ENCODE data around the gene GOLGA6L10.
"Not testable (repeated sequence)": the region's sequence is repeated elsewhere in the genome, so short reads cannot be mapped to it uniquely, and the experiment has no call there.

Gene GOLGA6L10

DNA sequence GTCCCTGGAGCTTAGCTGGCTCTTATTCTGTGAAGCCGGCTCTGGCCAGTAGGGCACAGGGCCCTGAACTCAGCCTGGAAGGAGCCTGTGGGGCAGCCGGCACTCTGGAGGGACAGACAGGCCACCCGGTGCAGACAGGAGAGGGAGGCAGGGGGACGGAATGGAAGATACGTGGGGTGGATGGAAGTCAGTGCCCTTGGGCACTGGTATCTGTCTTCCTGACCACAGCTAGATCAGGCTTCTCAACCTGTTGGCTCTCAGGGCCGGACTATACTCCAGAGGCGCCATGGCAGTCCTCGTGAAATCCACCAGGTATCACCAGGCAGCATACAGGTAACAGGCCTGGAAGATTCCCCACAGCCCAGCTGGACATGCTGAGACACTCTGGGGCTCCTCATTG is 10.7 kb downstream of the GOLGA6L10 start:
- not testable (repeated sequence) for DNase-seq

DNA sequence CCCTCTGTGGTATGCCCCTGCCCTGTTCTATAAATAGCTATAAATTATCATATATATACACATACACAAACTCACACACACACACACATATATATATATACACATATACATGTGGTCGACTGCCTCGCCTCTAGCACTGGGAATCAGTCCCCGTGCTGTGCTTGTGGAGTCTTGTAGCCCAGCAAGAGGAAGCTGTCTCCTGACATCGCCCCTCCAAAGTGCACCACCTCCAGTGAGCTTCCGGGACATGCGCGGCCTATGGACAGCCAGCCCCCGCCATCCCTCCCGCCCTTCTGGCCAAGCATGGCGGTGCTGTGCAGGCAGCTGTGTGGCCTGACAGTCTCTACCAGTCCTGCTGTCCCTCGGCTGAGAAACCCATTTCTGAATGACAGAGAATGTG is 11.2 kb downstream of the GOLGA6L10 start:
- not testable (repeated sequence) for DNase-seq

DNA sequence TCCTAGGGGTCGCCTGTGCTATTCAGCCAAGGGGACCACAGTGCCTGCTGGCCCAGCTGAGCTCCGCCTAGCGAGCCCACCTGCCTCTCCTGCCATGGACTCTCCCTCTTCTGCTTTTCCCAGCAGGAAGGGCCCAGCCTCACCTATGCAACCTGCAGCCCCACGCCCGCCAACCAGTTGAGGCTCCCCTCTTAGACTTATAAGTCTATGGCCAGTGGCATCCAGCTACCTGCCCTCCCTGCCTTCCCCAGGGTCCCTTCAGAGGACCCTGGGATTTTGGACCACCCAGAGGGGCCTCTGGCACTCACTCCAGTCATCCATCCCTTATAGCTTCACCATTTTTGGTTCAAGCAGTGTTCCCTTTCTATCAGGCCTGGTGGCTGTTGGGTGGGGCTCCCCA is 12.2 kb downstream of the GOLGA6L10 start:
- DNase-seq = not testable (repeated sequence)

DNA sequence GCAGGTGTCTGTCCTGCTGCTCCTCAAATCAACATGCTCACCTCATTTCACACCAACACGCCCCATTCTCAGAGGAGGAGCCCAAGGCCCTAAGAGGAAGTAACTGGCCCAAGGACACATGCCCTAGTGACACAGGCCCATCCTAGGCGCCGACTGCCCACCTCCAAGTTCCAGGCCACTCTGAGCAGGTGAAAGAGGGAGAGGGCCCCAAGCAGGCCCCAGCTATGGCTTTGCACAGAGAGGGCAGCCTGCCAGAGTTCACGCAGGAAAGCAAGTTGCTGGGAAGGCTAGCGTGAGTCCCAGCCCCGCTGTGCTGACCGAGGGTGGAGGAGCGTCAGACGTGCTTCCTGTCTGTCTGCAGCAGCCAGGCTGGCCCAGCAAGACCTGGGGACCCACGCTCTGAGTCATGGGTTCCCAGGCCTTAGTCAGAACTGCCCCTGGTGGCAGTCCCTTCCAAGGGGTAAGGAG is 13.1 kb downstream of the GOLGA6L10 start:
- not testable (repeated sequence) for DNase-seq

DNA sequence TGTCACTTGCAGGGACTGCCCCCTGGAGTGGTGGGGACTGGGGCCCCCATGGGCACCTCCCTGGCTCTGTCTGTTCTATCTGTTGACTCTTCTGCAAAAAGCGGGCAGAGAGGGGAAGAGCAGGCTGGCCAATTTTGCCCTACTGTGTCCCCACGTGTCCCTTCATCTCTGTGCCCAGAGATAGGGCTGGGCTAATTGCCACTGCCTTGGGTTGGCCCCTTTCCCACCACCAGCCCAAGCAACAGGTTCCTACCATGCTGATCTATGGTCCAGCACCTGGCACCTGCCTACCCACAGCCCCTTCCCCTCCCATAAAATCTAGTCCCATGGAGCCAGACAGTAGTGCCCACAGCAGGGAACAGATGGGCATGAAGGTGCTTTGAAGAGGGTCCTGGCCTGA is 14.3 kb downstream of the GOLGA6L10 start:
- not testable (repeated sequence) for DNase-seq

DNA sequence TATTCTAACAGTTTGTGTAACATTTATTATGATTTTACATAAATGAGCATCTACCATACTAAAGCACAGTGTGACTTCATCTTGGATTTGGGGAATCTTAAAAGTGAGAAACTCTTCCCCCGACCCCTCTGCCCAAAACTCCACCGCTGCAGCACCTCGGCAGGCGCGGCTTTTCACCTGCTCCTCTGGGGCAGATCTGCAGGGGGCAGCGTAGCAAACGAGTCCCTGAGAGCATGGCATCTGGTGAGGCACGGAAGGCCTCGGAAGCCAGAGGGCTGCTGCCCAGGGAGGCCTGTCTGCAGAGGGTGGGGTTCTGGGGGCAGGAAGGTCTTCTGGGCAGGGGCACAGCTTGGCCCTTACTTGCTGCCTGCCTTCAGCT is 14.7 kb downstream of the GOLGA6L10 start:
- DNase-seq = not testable (repeated sequence)

DNA sequence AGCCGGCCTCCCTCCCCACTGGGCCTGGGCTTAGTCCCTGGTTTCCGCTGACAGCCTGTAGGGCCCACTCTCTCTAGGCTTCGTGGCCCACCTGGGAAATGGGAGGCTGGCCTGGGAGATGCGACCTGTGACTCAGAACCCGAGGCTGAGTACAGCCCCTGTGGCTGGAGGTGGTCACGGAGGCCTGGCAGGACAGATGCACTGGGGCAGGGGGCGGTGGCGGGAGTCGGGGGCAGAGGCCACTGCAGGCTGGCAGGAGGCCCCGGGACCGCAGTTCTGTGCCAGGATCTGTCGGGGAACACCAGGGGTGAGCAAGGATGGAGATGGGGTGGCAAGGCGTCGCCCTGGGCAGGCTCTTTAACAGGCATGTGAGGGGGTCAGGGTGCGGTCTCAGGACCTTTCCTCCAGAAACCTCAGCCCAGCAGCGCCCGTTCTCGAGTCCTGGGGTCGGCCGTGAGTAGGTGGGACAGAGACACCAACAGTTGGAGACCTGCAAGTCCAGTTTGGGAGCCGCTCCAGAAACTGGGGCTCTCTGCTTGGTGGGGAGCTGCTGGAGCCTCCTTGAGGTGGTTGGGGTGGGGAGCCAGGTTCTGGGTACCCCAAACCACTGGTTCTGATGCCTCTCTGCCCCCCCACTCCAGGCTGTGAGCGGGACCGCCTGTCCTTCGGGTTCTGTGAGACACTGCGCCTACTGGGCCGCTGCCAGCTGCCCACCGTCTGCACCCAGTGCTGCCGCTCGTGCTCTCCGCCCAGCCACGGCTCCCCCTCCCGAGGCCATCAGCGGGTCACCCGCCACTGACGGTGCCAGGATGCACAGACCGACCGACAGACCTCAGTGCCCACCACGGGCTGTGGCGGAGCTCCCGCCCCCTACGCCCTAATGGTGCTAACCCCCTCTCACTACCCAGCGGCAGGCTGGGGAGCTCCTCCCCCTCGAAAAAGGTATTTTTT is 15.4 kb downstream of the GOLGA6L10 start:
- not testable (repeated sequence) for DNase-seq

DNA sequence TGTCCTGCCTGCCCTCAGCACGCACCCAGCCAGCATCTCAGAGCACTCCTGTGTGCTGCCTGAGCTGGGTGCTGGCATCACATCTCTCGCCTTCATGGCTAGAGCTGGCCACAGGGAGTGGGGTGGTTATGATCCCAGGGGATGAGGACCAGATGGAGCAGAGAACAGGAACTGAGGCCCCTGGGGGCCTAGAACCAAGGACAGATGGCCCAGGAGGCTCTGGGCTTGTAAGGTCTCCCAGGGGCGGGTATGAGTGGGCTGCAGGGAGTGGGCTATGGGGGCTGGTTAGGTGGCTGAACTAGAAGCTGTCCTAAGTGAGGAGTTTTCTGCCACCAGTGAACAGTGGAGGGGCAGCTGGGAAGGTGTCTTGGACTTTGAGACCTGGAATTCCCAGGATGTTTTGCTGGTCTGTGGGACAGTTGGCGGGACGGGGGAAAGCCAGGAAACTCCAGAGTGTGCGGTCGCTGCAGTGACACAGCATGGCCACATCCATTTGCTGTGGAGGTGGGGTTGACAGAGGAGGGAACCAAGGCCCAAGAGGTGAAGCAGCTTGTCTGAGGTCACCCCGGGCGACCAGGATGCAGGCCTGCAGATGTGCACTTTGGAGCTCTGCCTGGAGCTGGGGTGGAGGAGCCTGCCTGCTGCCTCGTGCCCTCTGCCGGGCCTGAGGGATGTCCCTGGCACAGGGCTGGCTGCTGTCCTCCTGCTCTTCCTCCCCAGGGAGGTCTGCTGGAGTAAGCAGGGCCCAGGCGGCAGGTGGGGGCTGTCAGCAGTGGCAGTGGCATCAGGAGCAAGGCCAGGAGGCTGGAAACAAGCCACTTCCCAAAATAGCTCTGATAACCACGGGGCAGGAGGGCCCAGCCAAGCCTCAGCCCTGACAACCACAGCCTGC is 16.3 kb downstream of the GOLGA6L10 start:
- not testable (repeated sequence) for DNase-seq

DNA sequence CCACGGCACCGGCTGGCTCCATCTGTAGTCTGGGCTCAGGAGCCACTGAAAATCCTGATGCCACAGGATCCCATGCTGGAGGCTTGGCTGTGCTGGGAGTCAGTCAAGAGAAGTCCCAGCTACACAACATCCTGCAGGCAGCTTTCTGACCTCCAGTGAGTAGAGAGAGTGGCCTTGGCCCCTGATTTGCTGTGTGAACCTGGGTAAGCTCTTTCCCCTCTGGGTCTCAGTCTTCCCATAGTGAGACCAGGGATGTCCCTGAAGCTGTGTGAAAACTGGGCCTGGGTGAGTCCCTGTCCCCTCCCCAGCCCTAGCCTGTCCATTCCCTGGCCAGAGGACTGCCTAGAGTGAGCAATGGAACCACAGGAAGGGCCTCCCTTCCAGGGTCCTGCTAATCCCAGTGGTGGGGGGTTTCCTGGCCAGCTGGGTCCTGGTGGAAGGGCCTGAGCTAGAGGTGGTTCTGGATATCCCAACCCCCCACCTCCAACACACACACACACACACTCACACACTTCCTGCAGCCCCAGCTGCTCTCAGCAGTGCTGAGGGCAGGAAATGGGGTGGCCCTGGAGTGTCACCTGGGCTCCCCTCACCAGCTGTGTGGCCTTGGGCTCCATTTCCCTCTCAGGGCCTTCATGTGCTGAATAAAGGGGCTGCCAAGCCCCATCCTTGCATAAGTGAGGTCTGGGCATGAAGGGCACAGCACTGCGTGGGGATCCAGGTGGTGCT is 17.5 kb downstream of the GOLGA6L10 start:
- DNase-seq = not testable (repeated sequence)

DNA sequence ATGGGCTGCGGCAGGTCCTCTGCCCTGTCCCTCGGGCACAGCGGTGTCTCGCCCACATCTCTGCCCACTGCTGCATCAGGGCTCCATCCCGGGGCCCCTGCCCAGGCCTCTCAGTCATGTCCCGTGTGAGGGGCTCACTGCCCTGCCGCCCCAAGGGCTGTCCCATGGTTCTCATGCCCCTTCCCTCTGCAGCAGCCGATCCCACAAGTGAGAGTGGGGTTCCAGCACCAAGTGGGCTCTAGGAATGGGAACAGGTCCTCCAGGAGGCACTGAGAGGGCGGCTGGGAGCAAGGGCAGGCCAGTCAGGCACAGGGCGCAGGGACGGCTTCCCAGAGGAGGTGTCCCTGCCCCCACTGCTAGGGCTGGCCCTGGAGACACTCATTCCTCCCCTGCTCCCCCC is 18.4 kb downstream of the GOLGA6L10 start:
- not testable (repeated sequence) for DNase-seq

DNA sequence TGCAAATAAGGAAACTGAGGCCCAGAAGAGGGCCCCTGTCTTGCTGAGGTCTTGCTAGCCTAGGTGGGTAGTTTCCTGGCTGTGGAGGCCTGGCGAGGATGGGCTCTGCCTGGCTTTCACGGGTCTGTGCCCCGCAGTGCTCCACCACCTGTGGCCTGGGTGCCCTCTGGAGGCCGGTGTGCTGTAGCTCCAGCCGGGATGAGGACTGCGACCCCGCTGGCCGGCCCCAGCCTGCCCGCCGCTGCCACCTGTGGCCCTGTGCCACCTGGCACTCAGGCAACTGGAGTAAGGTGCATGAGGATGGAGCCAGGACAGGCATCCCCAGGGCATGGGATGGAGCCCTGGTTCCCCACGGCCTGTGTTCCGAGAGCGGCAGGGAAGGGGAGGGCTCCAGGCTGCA is 20.2 kb downstream of the GOLGA6L10 start:
- not testable (repeated sequence) for DNase-seq

DNA sequence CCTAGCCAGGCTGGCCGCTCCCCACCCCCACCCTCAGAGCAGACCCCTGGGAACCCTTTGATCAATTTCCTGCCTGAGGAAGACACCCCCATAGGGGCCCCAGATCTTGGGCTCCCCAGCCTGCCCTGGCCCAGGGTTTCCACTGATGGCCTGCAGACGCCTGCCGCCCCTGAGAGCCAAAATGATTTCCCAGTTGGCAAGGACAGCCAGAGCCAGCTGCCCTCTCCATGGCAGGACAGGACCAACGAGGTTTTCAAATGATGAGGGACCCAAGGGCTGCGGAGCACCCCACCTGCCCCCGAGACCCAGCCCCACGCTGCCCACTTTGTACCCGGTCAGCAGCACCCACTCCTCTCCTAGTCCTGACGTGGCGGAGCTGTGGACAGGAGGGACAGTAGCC is 21.9 kb downstream of the GOLGA6L10 start:
- not testable (repeated sequence) for DNase-seq

DNA sequence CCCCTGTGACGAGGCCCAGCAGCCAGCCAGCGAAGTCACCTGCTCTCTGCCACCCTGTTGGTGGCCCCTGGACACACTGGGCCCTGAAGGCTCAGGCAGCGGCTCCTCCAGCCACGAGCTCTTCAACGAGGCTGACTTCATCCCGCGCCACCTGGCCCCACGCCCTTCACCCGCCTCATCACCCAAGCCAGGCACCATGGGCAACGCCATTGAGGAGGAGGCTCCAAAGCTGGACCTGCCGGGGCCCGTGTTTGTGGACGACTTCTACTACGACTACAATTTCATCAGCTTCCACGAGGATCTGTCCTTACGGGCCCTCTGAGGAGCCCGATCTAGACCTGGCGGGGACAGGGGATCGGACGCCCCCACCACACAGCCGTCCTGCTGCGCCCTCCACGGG is 22.4 kb downstream of the GOLGA6L10 start:
- not testable (repeated sequence) for DNase-seq

DNA sequence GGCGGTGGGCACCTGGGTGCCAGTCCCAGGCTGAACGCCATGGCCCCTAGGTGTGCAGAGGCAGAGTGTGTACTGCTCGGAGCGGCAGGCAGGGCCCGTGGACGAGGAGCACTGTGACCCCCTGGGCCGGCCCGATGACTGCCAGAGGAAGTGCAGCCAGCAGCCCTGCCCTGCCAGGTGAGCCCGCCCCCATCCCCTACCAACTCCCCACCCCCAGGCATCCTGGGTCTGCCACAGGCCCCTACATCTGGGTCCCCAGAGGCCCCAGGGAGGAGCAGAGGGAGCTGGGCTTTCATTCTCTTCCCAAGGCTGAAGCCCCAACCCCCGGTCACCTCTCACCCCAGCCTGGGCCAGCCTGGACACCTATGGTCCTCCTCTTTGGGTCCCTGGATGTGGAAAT is 23.6 kb downstream of the GOLGA6L10 start:
- DNase-seq = not testable (repeated sequence)

DNA sequence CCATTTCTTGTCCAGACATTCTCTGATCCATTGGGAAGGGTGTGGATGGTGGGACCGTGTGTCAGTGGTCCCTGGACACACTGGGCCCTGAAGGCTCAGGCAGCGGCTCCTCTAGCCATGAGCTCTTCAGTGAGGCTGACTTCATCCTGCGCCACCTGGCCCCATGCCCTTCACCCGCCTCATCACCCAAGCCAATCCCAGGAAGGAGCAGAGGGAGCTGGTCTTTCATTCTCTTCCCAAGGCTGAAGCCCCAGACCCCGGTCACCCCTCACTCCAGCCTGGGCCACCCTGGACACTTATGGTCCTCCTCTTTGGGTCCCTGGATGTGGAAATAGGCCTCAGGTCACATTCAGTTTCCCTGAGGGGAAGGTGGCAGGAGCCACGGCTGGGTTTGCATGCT is 24.4 kb downstream of the GOLGA6L10 start:
- DNase-seq = not testable (repeated sequence)

DNA sequence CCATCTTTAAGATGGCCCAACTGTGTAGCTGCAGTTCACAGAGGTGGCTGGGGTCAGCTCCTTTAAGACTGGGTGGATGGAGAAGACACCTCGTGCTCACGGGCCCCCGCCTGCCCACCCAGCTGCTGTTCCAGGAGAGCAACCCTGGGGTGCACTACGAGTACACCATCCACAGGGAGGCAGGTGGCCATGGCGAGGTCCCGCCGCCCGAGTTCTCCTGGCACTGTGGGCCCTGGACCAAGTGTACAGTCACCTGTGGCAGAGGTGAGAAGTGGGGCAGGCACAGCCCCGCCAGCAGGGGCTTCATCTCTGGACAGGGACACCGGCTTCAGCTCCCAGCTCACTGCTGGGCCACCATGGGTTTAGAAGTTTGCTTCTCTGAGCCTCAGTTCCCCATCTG is 26.8 kb downstream of the GOLGA6L10 start:
- DNase-seq = not testable (repeated sequence)

DNA sequence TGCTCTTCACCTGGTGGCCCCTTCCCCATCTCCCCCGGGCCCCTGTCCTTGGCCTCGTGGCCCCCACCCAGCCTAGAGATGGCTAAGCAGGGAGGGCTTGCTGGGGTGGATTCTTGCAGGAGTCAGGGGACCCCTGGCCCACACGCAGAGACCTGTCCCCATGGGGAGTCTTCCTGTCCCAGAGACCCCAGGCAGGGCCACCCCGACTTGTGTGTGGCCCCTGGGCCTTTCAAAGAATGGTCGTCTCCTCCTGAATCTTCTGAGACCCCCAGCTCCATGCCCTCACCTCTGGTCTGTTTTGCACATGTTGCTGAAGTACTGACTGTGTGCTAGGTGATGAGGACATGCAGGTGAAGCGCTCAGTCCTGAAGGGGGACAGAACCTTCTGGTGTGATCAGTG is 28.4 kb downstream of the GOLGA6L10 start:
- DNase-seq = not testable (repeated sequence)

DNA sequence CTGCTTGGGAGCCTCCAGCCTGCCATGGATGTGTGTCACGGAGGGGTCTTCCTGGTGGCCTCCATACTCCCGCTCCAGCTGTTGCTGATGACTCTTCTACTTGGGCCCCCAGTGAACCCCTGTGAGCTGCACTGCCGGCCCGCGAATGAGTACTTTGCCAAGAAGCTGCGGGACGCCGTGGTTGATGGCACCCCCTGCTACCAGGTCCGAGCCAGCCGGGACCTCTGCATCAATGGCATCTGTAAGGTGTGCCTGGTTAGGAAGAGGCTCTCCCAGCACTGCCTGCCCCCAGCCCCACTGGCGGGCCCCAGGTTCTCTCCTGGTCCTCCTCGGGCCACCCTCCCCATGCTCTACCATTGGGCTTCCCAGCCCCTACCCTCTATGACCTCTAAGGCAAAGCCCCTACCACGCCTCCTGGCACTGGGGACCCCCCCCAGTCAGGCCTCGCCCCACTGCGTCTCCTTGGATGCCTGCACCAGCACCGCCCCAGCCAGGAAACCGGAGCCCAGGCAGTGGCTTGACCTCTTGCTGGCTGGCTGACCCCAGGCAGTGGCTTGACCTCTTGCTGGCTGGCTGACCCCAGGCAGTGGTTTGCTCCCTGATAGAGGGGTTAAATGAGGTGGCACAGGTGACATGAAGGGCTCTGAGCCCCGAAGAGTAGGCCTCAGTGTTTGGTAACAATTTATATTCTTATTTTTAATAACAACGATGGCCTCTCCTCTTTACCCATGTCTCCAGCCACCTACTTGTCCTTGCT is 29.6 kb downstream of the GOLGA6L10 start:
- DNase-seq = not testable (repeated sequence)

DNA sequence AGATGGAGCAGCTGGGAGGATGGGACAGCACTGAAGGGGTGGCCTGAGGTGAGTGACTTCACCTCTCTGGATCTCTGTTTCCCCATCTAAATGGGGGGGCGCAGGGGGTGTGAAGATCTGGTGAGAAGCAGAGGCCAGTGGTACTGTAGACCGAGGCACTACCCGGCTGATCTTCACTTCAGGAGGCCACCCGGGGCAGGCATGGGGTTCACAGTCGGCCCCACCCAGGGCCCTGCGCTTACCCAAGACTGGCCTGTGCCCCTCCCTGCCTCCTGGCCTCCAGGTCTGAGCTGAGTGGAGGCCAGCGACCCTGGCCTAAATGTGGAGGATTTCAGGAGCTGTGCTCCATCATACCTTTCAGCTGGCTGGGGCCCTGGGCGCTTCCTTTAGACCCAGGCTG is 31.0 kb downstream of the GOLGA6L10 start:
- not testable (repeated sequence) for DNase-seq

DNA sequence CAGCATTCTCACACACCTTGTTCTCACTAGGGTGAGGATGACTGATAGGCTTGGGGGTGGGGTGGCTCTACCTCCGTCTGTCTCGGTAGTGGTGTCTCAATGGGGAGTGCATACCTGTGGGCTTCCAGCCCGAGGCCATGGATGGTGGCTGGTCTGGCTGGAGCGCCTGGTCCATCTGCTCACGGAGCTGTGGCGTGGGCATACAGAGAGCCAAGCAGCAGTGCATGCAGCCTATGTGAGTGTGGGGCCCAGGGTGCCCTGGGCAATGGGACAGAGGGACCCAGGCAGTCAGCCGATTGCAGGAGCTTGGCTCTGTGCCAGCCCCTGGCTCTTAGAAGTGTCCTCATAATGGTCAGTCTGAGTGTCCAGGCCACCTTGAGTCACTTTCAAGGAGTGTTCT is 31.8 kb downstream of the GOLGA6L10 start:
- DNase-seq = not testable (repeated sequence)

DNA sequence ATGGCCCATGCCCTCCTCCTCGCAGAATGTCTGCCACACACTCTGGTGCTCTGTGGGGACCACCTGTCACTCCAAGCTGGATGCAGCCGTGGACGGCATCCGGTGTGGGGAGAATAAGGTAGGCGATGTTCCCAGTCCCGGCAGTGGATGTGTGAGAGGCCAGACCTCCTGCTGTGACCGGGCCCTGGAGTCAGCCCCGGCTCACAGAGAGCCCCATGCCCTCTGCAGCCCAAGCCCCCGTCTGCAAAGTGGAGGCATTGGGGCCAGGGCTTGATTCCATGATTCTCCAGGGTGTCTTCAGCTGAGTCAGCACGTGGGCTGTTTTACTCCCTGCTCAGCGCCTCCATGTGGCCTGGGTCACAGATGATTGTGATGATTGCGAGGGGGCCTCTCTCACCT is 32.2 kb downstream of the GOLGA6L10 start:
- no peak for DNase-seq
